C4-2B (cell line): ENCODE results near the gene MAP4K1.

Source experiments
- ZFX ChIP-seq: fragments of 450-650 bp; IDR thresholded peaks from 2 replicates; pipeline ENCODE4 v1.6.1; 2017
- TF ChIP-seq, protein P1 (sequence below): fragments of 450-650 bp; conservative IDR thresholded peaks from 2 replicates; pipeline ENCODE4 v1.5.1; 2017; ENCODE audit warnings: mild to moderate bottlenecking

GRCh38 chr19:38666663-38667511 is 49.1 kb upstream of the MAP4K1 start:
- TF ChIP-seq, protein P1, sequence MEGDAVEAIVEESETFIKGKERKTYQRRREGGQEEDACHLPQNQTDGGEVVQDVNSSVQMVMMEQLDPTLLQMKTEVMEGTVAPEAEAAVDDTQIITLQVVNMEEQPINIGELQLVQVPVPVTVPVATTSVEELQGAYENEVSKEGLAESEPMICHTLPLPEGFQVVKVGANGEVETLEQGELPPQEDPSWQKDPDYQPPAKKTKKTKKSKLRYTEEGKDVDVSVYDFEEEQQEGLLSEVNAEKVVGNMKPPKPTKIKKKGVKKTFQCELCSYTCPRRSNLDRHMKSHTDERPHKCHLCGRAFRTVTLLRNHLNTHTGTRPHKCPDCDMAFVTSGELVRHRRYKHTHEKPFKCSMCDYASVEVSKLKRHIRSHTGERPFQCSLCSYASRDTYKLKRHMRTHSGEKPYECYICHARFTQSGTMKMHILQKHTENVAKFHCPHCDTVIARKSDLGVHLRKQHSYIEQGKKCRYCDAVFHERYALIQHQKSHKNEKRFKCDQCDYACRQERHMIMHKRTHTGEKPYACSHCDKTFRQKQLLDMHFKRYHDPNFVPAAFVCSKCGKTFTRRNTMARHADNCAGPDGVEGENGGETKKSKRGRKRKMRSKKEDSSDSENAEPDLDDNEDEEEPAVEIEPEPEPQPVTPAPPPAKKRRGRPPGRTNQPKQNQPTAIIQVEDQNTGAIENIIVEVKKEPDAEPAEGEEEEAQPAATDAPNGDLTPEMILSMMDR, result no peak
- no peak for TF ChIP-seq ZFX
